ENCODE results near the gene SSBP4. TPM values are rescaled to one million over a fixed set of nuclear protein-coding genes. Genes with fewer than 3 reads are reported as not detected.

Gene SSBP4
- total and polyA plus RNA-seq, 9 of the 15 experiments (the other 6 are each of a cell fraction or from before 2014, with no cell fraction given): 1.1 to 189 (median 39.0) TPM

DNA sequence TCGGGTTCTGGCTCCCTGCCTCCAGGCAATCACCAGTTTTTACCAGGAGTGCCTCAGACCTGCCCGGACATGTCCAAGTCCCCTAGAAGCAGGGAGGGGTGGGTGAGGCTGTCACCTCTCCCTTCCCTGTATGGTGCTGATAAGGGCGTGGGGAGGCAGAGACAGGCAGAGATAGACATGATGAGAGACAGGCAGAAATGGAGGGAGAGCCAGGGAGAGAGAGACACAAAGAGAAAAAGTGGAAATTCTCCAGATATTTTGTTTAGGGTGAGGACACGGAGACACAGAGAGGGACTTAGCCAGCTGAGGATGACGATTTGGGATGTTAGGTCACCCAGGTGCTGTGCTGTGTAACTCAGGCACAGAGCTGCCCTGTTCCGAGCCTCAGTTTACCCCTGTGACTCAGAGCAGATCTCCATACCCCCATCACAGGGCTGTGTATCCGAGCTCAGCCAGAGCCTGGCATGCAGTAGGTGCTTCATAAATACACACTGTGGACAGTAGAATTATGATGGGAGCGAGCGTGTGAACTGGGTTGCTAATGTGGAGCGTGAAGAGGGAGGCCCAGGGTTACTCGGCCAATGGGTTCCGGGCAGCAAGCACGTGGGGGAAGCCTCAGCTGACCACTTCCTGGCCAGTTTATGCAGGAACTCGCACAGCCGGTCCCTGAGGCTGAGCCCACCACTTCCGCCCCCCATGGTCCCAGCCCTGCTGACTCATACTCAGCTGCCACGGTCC lies 45.1 kb upstream of the SSBP4 start (continued):
- TF ChIP-seq, protein P1, sequence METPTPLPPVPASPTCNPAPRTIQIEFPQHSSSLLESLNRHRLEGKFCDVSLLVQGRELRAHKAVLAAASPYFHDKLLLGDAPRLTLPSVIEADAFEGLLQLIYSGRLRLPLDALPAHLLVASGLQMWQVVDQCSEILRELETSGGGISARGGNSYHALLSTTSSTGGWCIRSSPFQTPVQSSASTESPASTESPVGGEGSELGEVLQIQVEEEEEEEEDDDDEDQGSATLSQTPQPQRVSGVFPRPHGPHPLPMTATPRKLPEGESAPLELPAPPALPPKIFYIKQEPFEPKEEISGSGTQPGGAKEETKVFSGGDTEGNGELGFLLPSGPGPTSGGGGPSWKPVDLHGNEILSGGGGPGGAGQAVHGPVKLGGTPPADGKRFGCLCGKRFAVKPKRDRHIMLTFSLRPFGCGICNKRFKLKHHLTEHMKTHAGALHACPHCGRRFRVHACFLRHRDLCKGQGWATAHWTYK (CRISPR knock-in tag; IDR thresholded peaks at IDR 0.05): peak; percentile 69; the same call in 1 of the 2 replicates
- TF ChIP-seq BMI1 (IDR thresholded peaks at IDR 0.05; ENCODE audit: low read length) (no peak), ZNF79 (CRISPR knock-in tag; IDR thresholded peaks at IDR 0.05; ENCODE audit: low read depth) (0 out of 2 replicates have a peak, but pooled peaks have one; percentile 12), GATAD2A (IDR thresholded peaks at IDR 0.05) (peak; percentile 90; the same call in 1 of the 2 replicates), ZSCAN32 (CRISPR knock-in tag; IDR thresholded peaks at IDR 0.05) (no peak), BRD9 (IDR thresholded peaks at IDR 0.05; ENCODE audit: low read depth, partially characterized antibody) (peak; percentile 98), COPS2 (conservative IDR thresholded peaks at IDR 0.05) (no peak), NELFE (IDR thresholded peaks at IDR 0.05; ENCODE audit: insufficient read depth, insufficient read length) (no peak), NRF1 (conservative IDR thresholded peaks at IDR 0.05 in 1 of 2, IDR thresholded peaks at IDR 0.05 in 1 of 2) (peak; percentile 40 to 50), ZNF436 (CRISPR knock-in tag; IDR thresholded peaks at IDR 0.05) (no peak), TCFL5 (CRISPR knock-in tag; conservative IDR thresholded peaks at IDR 0.05) (no peak), ZZZ3 (IDR thresholded peaks at IDR 0.05) (0 out of 2 replicates have a peak, but pooled peaks have one; percentile 46), TCF7L2 (IDR thresholded peaks at IDR 0.05; ENCODE audit: low read depth, low read length) (no peak), KDM2B (CRISPR knock-in tag; IDR thresholded peaks at IDR 0.05) (no peak), PCBP2 (IDR thresholded peaks at IDR 0.05; ENCODE audit: low read depth, low read length, poor library complexity, severe bottlenecking) (no peak)
- TF ChIP-seq, protein P2, sequence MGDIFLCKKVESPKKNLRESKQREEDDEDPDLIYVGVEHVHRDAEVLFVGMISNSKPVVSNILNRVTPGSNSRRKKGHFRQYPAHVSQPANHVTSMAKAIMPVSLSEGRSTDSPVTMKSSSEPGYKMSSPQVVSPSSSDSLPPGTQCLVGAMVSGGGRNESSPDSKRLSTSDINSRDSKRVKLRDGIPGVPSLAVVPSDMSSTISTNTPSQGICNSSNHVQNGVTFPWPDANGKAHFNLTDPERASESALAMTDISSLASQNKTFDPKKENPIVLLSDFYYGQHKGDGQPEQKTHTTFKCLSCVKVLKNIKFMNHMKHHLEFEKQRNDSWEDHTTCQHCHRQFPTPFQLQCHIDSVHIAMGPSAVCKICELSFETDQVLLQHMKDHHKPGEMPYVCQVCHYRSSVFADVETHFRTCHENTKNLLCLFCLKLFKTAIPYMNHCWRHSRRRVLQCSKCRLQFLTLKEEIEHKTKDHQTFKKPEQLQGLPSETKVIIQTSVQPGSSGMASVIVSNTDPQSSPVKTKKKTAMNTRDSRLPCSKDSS (IDR thresholded peaks at IDR 0.05; ENCODE audit: low read depth, partially characterized antibody): no peak
- TF ChIP-seq, protein P3, sequence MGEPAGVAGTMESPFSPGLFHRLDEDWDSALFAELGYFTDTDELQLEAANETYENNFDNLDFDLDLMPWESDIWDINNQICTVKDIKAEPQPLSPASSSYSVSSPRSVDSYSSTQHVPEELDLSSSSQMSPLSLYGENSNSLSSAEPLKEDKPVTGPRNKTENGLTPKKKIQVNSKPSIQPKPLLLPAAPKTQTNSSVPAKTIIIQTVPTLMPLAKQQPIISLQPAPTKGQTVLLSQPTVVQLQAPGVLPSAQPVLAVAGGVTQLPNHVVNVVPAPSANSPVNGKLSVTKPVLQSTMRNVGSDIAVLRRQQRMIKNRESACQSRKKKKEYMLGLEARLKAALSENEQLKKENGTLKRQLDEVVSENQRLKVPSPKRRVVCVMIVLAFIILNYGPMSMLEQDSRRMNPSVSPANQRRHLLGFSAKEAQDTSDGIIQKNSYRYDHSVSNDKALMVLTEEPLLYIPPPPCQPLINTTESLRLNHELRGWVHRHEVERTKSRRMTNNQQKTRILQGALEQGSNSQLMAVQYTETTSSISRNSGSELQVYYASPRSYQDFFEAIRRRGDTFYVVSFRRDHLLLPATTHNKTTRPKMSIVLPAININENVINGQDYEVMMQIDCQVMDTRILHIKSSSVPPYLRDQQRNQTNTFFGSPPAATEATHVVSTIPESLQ (CRISPR knock-in tag; IDR thresholded peaks at IDR 0.05): peak; percentile 84; the same call in 1 of the 2 replicates
- TF ChIP-seq, protein P4, sequence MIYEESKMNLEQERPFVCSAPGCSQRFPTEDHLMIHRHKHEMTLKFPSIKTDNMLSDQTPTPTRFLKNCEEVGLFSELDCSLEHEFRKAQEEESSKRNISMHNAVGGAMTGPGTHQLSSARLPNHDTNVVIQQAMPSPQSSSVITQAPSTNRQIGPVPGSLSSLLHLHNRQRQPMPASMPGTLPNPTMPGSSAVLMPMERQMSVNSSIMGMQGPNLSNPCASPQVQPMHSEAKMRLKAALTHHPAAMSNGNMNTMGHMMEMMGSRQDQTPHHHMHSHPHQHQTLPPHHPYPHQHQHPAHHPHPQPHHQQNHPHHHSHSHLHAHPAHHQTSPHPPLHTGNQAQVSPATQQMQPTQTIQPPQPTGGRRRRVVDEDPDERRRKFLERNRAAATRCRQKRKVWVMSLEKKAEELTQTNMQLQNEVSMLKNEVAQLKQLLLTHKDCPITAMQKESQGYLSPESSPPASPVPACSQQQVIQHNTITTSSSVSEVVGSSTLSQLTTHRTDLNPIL (CRISPR knock-in tag; IDR thresholded peaks at IDR 0.05): no peak
- TF ChIP-seq, protein P5, sequence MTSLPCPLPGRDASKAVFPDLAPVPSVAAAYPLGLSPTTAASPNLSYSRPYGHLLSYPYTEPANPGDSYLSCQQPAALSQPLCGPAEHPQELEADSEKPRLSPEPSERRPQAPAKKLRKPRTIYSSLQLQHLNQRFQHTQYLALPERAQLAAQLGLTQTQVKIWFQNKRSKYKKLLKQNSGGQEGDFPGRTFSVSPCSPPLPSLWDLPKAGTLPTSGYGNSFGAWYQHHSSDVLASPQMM (CRISPR knock-in tag; IDR thresholded peaks at IDR 0.05): no peak

Data from K562 (cell line).